ENCODE measurements around the gene DNAI1.

Gene DNAI1

GRCh38 chr9:34546834-34547827 is 88.5 kb downstream of the DNAI1 start:
- peak; percentile 77 for DNase-seq

- peak; percentile 68 for DNase-seq
Observed at GRCh38 chr9:34547960-34548611, 89.5 kb downstream of the DNAI1 start.

GRCh38 chr9:34549407-34549732 is 90.8 kb downstream of the DNAI1 start:
- no peak for DNase-seq

GRCh38 chr9:34550016-34550680 is 91.5 kb downstream of the DNAI1 start:
- no peak for DNase-seq

GRCh38 chr9:34550681-34551270 is 92.2 kb downstream of the DNAI1 start:
- DNase-seq: no peak

- no peak for DNase-seq
Observed at GRCh38 chr9:34551751-34552605, 93.4 kb downstream of the DNAI1 start.

GRCh38 chr9:34552606-34552981 is 94.0 kb downstream of the DNAI1 start:
- no peak for DNase-seq

GRCh38 chr9:34552986-34553385 is 94.4 kb downstream of the DNAI1 start:
- DNase-seq: no peak

GRCh38 chr9:34553511-34554021 is 95.0 kb downstream of the DNAI1 start:
- no peak for DNase-seq

- peak; percentile 22 for DNase-seq
Observed at GRCh38 chr9:34554211-34555001, 95.8 kb downstream of the DNAI1 start.

- DNase-seq: no peak
Observed at GRCh38 chr9:34555002-34555348, 96.4 kb downstream of the DNAI1 start.

- no peak for DNase-seq
Observed at GRCh38 chr9:34555500-34555899, 96.9 kb downstream of the DNAI1 start.

- no peak for DNase-seq
Observed at GRCh38 chr9:34555936-34556525, 97.4 kb downstream of the DNAI1 start.

GRCh38 chr9:34556949-34557348 is 98.3 kb downstream of the DNAI1 start:
- DNase-seq: no peak

GRCh38 chr9:34557426-34558321 is 99.1 kb downstream of the DNAI1 start:
- DNase-seq: no peak

GRCh38 chr9:34558364-34558763 is 99.8 kb downstream of the DNAI1 start:
- no peak for DNase-seq

GRCh38 chr9:34558919-34559623 is 100.5 kb downstream of the DNAI1 start:
- no peak for DNase-seq

- peak; percentile 10 for DNase-seq
Observed at GRCh38 chr9:34559624-34560455, 101.2 kb downstream of the DNAI1 start.

All from DMS53 (cell line).